ENCODE data around the gene BNIP1.

DNA sequence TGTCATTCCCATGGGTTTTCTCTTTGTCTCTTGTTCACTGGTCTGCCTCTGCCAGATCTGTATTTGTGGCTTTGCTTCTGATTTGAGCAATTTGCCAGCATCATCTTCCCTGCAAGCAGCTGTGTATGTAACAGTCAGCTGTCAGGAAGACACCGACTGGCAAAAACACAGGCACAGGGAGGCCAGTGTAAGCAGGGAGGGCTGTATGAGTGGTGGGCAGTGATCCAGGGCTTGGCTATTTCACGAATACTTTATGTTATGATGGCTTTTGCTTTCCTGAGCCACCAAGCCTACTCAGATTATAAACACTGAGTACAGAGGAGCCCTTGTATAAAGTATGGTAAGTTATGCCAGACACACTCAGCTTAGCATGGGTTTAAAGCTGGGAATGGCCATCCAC, 11.6 kb downstream of the BNIP1 start:
- TF ChIP-seq CTCF (IDR thresholded peaks at IDR 0.05; ENCODE audit: extremely low read depth in 1 of 2, insufficient read depth in 1 of 2, low read depth in 1 of 2, low read length in 2 of 2), result no peak
- no peak for TF ChIP-seq POLR2A (IDR thresholded peaks at IDR 0.05; ENCODE audit: low read depth, low read length)
- TF ChIP-seq, protein P1, sequence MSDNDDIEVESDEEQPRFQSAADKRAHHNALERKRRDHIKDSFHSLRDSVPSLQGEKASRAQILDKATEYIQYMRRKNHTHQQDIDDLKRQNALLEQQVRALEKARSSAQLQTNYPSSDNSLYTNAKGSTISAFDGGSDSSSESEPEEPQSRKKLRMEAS (IDR thresholded peaks at IDR 0.05; ENCODE audit: insufficient read depth, insufficient read length), result no peak
- TF ChIP-seq MYC (IDR thresholded peaks at IDR 0.05; ENCODE audit: low read depth, low read length), result no peak

Measured in endothelial cell of umbilical vein (primary cell).